ENCODE results near the gene MS4A13.
"Not testable (repeated sequence)": the region's sequence is repeated elsewhere in the genome, so short reads cannot be mapped to it uniquely, and the experiment has no call there.

Gene MS4A13

GRCh38 chr11:60515144-60515855 is at the start of gene MS4A13:
Gene MS4A13 (plus strand): TSS chr11:60515392. CDS start chr11:60518084, 2,692 bp downstream.
- DNase-seq, result peak in 2 of 10 donors; percentile 66 to 73
- intact Hi-C loops (cut with DNase I), result no loop called here

DNA sequence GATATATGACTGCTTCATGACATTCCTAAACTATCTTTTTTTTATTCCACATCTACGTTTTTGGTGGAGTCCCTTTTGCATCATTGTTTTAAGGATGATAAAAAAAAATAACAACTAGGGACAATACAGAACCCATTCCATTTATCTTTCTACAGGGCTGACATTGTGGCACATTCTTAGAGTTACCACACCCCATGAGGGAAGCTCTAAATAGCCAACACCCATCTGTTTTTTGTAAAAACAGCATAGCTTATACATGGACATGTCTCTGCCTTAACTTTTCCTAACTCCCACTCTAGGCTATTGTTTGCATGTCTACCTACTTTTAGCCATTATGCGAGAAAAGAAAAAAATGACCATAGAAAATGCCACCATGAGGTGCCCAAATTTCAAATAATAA is 46.4 kb upstream of the MS4A13 start:
- DNase-seq, result no peak
- intact Hi-C loops (cut with DNase I), result no loop called here

- DNase-seq, result no peak
- intact Hi-C loops (cut with DNase I), result no loop called here
Observed at GRCh38 chr11:60469723-60470122, 45.5 kb upstream of the MS4A13 start.

DNA sequence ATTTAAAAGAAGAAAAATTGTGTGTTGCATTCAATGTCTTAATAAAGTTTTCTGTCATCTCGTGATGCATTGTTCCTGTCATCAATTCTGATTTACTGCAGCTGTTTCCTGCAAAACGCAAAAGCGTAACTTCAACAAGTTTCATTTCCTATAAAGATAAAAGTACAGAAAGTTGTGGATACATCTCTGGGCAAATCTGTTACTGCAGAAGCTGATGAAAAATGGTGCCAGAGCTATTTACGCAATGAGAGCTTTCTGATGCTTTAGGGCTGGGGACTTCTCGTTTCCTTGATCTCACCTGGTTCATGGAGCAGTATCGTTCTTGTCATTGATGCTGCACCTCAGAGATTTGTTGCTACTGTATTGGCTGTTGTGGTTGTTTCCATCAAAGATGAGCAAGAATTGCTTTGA is 38.2 kb upstream of the MS4A13 start:
- no peak for DNase-seq
- intact Hi-C loops (cut with DNase I), result no loop called here

GRCh38 chr11:60482361-60482760 is 32.8 kb upstream of the MS4A13 start:
- intact Hi-C loops (cut with DNase I), result no loop called here

DNA sequence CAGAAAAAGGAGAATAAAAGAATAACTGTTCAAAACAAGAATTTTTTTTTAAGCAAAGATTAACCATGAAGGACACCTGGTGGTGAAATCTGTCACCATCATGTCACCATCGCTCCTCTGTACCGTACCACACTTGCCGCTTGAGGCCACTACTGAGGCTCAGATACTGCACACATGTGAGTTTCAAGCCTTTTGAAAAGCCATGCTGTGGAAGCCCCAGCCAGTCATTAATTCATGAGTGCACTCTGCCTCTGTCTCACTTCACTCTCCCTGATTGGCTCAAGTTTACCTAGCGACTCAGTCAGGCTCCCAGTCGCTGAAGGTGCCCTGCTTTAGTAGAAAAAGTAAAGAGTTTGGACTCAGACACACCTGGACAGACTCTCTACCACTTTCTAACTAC is 29.2 kb upstream of the MS4A13 start:
- no peak for DNase-seq

More at GRCh38 chr11:60482361-60482760, 32.8 kb upstream of the MS4A13 start:
- DNase-seq, result no peak

GRCh38 chr11:60492488-60493009 is 22.6 kb upstream of the MS4A13 start, which contains the start of gene MS4A12:
Gene MS4A12 (plus strand): TSS chr11:60492778. CDS start chr11:60497319, 4,541 bp downstream.
- intact Hi-C loops (cut with DNase I), result no loop called here
- DNase-seq, result no peak

More for the DNA sequence above, 29.2 kb upstream of the MS4A13 start:
- intact Hi-C loops (cut with DNase I), result no loop called here

DNA sequence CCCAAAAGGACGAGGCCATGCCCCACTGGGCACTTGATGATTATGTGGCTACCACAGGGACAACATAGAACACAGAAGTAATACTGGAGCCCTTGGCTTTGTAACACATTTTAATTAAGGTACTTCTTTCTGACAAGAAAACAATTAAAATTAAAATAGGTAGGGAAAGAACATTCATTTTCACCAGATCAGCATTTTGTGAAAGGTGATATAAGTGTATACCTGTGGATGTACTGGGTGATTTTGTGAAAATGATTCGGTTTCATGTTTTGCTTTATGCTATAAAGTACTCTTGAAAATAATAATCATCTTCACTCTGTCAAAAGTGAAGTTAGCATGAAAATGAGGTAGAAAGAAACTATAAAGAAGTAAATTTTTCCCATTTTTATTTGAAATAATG is 21.7 kb upstream of the MS4A13 start:
- DNase-seq, result no peak
- intact Hi-C loops (cut with DNase I), result no loop called here

GRCh38 chr11:60498399-60498798 is 16.8 kb upstream of the MS4A13 start:
- intact Hi-C loops (cut with DNase I), result no loop called here
- DNase-seq, result no peak

DNA sequence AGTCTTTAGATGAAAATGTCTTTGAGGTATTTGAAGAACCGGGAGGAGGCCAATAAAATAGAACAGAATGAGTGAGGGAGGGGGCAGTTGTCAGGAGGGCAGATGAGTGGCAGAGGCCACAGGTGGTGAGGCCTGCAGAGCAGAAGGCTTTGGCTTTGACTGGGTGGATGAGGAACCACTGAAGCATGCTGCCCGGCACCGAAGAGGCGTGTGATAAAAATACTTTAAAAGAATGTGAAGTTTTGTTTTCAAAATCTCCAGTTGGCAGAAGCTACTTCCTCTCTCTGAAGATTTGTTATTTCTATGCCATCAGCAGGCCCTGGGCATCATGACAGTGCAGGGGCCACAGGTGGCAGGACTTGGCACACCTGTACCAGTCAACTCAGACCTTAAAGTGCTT is 16.3 kb upstream of the MS4A13 start:
- peak in 3 of 10 donors; percentile 10 to 68 (median 56) for DNase-seq
- intact Hi-C loops (cut with DNase I), result no loop called here

GRCh38 chr11:60500276-60500910 is 14.8 kb upstream of the MS4A13 start:
- DNase-seq, result no peak
- intact Hi-C loops (cut with DNase I), result no loop called here

GRCh38 chr11:60502221-60502775 is 12.9 kb upstream of the MS4A13 start:
- intact Hi-C loops (cut with DNase I), result no loop called here
- no peak for DNase-seq

GRCh38 chr11:60504219-60504905 is 10.8 kb upstream of the MS4A13 start:
- intact Hi-C loops (cut with DNase I), result no loop called here
- DNase-seq, result no peak

- peak in 1 of 10 donors; percentile 63 for DNase-seq
- intact Hi-C loops (cut with DNase I), result not testable (repeated sequence)
Observed at GRCh38 chr11:60509609-60510008, 5.6 kb upstream of the MS4A13 start.

DNA sequence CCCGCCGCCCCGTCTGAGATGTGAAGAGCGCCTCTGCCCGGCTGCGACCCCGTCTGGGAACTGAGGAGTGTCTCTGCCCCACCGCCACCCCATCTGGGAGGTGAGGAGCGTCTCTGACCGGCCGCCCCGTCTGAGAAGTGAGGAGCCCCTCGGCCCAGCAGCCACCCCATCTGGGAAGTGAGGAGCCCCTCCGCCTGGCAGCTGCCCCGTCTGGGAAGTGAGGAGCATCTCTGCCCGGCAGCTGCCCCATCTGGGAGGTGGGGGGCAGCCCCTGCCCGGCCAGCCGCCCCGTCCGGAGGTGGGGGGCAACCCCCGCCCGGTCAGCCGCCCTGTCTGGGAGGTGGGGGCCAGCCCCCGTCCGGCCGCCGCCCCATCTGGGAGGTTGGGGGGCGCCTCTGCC is 5.0 kb upstream of the MS4A13 start:
- peak in 2 of 10 donors; percentile 52 to 62 for DNase-seq
- intact Hi-C loops (cut with DNase I), result not testable (repeated sequence)

- no peak for DNase-seq
- intact Hi-C loops (cut with DNase I), result no loop called here
Observed at GRCh38 chr11:60511393-60511792, 3.8 kb upstream of the MS4A13 start.

DNA sequence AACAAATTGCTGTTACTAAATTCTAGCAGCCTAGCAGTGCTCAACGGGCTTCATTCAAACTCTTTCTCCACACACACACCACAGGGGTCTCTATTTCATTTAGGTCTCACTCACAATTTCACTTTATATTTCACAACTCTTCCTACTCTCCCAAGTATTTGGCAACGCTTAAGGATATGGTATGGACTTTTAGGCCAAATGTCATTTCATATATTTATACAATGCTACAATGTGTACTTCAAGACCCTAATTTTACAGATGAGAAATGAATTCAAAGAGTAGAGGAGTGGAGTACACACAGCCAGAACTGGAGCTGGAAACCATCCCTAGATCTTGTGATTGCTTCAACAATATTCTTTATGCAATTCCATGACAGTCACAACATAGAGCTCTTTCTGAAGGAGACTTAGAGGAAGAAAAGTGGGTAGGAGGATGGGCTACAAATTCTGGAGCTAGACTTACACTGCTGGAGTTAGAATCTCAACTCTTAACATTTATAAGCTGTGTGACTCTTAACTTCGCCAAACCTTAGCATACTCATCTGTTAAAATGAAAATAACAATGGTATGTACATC is 2.5 kb upstream of the MS4A13 start:
- intact Hi-C loops (cut with DNase I), result no loop called here
- no peak for DNase-seq

DNA sequence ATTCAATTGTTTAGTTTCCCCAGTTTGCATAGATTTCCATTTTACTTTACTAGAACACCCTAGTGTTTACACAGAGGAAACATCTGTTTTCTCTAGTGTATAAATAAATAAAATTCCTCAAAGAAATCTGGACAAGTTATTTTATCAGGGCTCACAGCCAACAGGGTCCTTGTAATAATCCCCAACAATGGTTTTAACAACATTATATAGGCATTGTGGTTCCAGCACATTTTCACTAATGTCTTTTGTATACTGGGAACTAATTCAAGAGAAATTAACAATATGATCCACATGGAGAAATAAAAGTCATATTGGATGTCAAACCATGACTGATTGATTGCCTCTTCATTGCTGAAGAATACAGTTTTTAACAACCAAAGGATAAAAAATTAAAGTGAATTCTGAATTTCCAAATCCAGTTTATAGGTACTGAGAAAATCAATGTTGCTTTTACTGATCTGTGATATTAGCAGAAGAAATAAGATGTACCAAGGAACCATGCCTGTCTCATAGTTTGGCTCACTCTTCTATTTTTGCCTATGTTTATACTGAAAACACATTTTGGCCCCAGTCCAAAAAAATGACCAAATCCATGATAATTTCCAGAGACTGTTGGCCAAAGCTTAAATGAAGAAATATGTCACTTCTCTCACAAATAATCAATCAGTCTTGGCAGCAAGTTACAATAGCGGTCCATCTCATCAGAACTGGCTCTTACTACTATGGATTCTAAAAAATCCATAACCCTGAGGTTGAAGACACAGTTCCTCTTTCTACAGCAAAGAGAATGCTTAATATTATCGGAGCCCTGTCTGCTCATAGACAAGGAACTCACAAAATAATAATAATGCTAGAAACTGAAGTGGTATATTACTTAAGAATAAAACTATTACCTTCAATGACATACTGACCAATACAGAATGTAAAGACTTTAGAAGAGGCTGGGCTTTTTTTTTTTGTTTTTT is 1.4 kb upstream of the MS4A13 start:
- intact Hi-C loops (cut with DNase I), result no loop called here
- no peak for DNase-seq

GRCh38 chr11:60528465-60528864 is 13.3 kb downstream of the MS4A13 start:
- intact Hi-C loops (cut with DNase I), result no loop called here
- DNase-seq, result no peak
